ENCODE data around the gene TIGD1.

The TIGD1 gene

DNA sequence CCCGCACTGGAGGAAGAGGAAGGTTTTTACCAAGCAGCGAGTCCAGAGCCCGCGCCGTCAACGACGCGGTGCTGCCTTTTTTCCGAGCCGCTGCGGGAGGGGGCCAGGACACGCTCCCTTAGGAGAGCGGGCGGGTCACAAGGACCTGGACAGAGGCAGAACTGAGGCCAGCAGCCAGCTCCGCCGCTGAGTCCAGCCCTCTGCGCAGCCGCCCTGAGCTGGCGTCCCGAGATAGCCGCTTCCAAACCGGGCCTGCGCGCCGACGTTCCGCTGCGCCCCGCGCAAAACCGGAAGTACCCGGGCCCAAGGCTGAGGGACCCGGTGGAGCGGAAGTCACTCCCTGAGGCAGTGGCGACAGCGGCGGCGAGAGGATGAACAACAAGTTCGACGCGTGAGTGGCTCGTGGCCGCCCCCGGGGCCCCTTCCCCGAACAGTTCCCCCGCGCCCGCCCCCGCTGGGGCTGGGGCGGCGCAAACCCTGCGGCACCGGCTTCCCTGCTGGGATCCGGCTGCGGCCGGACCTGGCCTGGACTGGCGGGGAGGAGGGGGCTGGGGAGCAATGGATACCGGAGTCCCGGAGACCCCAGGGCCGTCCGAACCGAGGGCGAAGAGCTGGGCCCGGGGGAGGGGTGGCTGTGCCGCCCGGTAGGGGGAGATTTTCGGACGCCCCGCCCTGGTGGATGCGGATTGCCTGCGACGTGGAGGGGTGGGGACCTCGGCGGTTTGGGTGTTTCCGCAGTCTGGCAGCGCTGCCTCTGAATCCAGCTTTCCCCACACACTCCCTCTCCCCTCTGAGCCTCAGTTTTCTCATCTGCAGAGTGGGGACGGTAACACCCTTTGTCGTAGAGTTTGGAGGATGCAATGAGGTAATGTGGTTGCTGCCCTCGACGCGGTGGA lies at the start of gene TIGD1, which contains the start of gene EIF4E2:
TIGD1 (minus strand) TSS at position 204 of the 896 bp plus-strand sequence. CDS start 675 bp downstream, outside the sequence.
EIF4E2 (plus strand) TSS at position 336 of the 896 bp plus-strand sequence; CDS start at position 372, 36 bp downstream.
- peak; percentile 72 to 82 for DNase-seq (ENCODE audit: low read depth in 2 of 2, low spot score in 1 of 2)

DNA sequence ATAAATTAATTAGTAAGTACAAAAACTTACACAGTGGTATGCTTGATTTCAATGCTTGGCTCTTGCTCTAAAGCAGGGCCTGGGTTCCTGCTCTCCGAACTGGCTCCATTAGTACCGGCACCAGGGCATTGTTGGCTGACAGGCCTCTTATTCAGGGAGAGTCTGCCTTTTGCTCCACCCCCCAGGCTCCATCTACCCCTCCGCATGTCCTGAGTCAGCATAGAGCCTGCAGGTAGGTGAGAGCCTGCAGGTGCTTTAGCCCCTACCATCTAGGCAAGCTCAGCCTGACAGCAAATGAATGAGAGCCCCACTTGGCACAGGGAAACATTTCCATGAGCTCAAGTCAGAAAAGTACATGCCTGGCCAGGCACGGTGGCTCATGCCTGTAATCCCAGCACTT lies 47.9 kb upstream of the TIGD1 start:
- DNase-seq (ENCODE audit: low read depth in 2 of 2, low spot score in 1 of 2): no peak

DNA sequence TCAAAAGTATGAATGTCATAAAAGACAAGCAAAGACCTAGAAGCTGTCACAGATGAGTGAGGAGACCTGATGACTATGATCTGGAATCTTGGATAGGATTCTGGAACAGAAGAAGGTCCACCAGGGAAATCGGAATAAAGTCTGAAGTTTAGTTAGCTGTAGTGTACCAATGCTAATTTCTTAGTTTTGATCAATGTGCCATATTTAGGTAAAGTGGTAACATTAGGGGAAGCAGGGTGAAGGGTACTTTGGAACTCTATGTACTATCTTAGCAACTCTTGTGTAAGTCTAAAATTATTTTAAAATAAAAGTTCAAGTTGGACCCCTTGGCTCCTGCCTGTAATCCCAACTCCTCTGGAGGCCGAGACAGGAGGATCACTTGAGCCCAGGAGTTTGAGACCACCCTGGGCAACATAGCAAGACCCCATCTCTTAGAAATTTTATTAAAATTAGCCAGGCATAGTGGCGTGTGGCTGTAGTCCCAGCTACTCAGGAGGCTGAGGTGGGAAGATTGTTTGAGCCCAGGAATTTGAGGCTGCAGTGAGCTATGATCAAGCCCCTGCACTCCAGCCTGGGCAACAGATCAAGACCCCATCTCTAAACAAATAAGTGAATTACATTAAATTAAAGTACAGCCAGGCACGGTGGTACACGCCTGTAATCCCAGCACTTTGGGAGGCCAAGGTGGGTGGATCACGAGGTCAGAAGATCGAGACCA lies 47.2 kb upstream of the TIGD1 start:
- no peak for DNase-seq (ENCODE audit: low read depth in 2 of 2, low spot score in 1 of 2)

DNA sequence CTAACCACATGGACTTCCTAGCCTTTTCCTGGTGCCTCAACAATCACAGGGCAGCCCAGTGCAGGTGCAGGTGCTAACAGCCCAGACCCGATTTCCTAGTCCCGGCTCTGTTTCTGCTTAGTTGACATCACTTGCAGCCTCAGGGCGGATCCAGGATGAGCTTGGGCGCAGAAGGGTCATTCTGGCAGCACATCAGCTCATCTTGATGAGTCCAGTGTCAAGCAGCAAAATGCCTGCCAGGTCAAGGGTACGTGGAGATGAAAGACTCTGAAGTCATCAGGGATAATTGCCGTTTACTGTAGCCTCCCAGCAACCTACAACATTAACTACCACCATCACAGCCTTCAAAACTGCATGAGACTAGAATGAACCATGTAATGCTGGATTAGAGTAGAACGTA lies 43.6 kb upstream of the TIGD1 start:
- no peak for DNase-seq (ENCODE audit: low read depth in 2 of 2, low spot score in 1 of 2)

DNA sequence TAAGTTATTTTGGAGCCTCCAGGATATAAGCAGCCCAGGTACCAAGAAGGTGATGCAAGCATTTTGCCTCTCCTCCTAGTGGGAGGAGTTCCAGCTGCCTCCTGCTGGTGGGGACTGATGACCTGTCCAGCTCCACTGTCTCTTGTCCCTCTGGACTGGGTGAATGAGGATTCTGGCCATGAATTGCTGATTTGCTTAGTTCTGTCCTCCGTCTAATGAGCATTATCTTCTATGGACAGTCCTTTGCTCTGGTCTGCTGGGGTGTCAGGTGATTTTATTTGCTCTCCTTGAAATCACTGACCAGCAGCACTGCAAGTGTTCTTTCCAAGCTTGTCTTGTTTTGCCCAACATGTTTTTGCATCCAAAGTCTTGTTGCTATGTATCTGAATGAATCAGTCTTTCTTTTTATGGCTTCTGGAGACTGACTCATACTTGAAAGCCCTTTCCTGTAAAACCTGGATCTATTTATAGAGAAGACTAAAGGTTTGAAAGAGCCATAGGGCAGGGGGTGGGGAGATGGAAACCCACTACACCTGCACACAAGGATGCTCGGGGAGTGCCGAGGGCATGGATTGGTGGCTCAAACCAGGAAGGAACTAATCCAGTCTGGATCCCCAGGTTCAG lies 42.5 kb upstream of the TIGD1 start:
- no peak for DNase-seq (ENCODE audit: low read depth in 2 of 2, low spot score in 1 of 2)

DNA sequence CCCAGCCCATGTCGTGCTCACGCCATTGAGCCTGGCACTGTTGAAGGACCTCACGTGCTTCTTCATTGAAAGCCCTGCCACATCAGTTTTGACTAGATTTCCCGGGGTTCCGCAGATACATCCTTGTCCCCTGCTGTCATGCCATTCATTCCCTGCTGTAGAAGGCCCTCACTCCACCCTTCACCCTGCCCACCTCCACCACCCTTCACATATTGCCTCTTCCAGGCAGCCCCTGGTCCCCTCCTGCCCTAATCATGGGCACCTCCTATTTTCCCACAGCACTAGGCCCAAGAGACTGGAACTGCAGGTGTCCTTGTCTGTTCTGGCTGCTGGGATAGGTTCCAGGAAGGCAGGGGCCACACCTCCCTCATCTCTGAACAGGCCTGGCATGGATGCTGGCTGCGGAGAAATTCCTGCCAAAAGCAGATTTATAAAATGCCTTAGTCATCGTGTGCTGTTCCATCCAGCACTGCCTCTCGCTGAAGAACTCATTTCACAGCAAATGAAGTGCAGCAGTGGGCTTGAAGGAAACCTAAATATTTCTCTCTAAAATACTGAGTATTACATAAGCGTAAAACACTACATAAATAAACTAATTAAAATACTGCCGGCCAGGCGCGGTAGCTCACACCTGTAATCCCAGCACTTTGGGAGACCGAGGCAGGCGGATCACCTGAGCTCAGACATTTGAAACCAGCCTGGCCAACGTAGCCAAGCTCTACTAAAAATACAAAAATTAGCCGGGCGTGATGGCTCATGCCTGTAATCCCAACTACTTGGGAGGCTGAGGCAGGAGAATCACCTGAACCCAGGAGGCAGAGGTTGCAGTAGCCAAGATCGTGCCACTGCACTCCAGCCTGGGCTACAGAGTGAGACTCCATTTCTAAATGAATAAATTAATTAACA lies 38.6 kb upstream of the TIGD1 start:
- DNase-seq (ENCODE audit: low read depth in 2 of 2, low spot score in 1 of 2): no peak

DNA sequence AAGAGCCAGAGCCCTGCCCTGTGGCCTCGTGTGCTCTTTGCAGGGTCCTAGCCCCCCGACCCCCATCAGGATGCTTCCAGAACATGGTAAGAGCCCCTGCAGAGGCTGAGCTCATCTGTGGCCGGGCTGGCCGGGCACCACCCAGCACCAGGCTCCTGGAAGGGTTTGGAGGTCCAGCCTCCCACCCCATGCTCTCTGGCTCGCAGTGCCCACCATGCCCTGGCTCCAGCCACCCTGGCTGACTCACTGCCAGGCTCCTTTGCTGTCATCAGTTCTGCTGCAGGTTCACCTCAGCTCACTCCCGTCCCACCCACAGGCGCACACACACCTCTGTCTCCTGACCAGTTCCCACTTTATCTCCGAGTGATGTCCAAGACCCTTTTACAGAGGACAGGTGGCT lies 37.7 kb upstream of the TIGD1 start:
- DNase-seq (ENCODE audit: low read depth in 2 of 2, low spot score in 1 of 2): no peak

DNA sequence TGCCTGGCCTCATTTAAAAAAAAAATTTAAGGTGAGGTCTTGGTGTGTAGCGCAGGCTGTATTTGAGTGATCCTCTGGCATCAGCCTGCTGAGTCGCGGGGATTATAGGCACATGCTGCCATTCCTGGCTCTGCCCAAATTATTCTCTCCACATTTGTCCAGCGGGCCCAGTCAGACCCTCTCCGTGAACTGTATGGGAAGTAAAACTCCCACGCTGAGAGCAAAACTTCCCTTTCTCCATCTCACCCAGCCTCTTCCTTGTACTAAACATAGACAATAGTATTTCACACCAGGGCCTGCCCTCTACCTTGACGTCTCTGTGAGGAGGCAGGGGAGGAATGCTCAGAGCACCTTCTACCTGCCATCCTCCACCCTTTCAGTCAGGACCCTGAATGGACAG lies 37.2 kb upstream of the TIGD1 start:
- DNase-seq (ENCODE audit: low read depth in 2 of 2, low spot score in 1 of 2): no peak

DNA sequence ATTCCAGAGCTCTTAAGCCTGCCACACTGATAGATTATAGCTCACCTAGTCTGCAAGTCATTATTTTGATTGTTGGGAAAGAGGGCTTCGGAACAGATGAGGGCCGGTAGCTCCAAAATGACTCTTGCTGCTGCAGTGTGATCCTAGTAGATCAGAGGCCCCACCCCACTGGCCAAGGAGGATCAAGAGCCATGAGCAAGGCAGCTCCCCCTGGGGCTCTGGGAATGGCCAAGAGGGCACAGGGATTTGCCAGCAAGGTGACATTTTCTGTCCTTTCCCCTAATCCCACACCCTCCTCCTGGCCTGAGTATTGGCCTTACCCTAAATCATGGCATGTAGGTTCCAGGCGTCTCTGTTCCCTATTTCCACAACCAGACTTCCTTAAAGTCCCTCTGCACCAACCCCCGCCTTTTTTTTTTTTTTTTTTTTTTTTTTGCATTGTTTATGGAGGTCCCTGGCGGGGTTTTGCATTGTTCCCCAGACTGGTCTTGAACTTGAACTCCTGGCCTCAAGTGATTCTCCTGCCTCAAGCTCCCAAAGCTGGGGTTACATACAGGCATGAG lies 36.7 kb upstream of the TIGD1 start:
- no peak for DNase-seq (ENCODE audit: low read depth in 2 of 2, low spot score in 1 of 2)

DNA sequence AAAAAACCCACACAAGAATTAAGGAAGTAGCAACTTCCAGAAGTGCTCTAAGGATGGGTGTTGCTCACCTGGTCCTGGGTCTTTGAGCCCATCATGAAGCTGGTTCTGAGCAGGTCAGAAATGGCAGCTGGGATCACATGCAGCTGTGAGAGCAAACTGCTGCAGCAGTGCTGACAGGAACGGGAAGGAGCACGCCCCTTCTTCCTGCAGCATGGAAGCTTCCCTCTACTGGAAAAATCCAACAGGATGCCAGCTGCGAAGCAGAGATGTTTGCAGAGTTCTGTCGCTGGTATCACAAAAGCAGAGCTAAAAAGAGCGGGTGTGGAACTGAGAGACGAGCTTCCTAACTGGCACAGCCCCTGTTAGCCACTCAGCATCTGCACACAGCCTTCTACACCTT lies 33.9 kb upstream of the TIGD1 start:
- DNase-seq (ENCODE audit: low read depth in 2 of 2, low spot score in 1 of 2): no peak

DNA sequence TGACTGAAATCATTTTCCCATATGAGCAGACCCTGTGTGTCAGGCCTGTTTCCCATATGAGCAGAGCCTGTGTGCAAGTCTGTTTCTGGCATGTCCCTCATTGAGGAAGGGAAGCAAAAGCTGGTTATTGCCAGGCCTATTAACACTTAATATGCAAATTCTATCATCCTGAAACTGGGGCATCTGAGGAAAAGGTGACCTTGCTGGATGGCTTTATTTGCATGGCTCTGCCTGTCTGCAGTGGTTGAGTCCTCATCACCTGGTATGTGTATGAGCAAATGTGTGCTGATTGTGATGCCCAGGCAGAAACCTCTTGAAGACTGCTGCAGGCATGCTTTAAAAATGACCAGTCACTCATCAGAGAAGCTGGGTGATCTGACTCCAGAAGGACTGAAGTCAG lies 31.4 kb upstream of the TIGD1 start:
- DNase-seq (ENCODE audit: low read depth in 2 of 2, low spot score in 1 of 2): no peak

DNA sequence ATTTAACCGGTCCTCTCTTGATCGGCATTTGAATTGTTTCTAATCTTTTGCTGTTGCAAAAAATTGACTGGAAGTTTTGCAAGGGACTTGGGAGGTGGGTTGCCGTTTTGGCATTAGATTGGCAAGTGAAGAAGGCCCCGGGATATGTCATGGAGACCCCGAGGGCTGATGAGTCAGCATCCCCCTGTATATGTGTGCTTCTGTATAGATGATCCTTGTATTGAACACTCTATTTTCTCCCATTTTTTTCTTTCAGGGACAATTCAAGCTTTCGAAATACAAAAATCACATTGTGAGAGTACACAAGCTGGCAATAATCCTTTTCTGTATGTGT lies 30.3 kb upstream of the TIGD1 start:
- DNase-seq (ENCODE audit: low read depth in 2 of 2, low spot score in 1 of 2): no peak

DNA sequence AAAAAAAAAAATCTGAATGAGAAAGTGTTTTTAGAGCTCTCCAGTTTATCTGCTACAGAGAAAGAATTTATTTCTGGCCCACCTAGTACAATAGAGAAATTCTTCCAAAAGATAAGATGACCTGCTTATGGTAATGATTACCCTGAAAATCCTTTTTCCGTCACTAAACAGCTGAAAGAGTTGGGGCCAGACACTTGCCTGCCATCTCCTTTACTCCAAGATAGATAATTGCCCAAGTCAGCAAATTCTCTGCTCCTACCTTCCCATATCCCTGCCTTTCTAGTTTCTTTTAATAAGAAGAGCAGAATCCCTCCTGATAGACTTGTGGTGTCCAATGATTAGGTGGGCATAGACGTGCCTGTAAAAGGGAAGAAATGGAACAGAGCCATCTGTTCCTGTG lies 28.3 kb upstream of the TIGD1 start:
- no peak for DNase-seq (ENCODE audit: low read depth in 2 of 2, low spot score in 1 of 2)

DNA sequence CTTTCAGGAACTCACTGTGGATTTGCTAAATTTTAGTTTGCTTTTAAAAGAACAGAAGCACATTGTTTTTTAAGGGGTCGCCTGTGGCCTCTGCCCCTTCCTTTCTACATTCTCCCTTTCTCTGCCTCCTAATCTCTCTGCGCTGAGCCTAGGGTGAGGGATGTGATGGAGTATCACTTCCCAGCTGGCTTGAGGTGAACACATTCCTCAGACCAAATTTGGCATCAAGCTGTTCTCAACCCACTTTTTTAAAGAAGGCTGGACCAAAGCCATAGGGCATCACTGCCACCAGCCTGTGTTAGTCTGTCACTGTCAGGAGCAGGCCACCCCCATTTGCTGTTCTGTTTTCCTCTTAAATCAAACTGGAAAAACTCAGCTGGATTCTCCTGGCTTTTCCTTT lies 27.5 kb upstream of the TIGD1 start:
- no peak for DNase-seq (ENCODE audit: low read depth in 2 of 2, low spot score in 1 of 2)

DNA sequence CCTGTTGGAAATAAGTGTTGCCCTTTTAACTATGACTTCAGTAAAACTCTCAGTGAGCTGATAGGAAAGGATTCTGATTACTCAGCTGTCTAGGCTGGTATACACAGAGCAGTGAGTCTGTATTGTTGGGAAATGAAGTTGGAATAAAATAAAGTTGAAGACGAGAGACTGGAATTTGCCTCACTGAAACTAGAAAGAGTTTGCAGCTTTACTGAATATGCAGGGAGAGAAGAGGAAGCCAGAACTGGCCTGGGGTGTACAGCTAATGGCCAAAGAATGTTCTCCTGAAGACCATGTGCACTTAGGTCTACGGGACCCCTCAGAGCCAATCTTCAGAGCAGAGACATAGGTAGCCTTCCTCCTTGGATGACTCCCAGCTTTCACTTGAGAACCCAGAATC lies 26.6 kb upstream of the TIGD1 start:
- DNase-seq (ENCODE audit: low read depth in 2 of 2, low spot score in 1 of 2): no peak

DNA sequence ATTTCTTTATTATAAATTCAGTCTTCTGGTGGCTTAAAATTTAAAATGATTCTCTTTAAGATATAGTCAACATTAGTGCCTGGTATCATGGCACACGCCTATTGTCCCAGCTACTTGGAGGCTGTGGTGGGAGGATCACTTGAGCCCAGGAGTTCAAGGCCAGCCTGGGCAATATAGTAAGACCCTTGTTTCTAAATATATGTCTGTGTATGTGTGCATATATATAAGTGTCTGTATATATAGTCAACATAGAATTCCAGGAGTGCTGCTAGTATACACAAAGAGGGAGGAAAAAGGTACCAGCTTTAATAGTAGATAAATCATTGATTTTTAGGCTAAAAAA lies 25.0 kb upstream of the TIGD1 start:
- no peak for DNase-seq (ENCODE audit: low read depth in 2 of 2, low spot score in 1 of 2)

DNA sequence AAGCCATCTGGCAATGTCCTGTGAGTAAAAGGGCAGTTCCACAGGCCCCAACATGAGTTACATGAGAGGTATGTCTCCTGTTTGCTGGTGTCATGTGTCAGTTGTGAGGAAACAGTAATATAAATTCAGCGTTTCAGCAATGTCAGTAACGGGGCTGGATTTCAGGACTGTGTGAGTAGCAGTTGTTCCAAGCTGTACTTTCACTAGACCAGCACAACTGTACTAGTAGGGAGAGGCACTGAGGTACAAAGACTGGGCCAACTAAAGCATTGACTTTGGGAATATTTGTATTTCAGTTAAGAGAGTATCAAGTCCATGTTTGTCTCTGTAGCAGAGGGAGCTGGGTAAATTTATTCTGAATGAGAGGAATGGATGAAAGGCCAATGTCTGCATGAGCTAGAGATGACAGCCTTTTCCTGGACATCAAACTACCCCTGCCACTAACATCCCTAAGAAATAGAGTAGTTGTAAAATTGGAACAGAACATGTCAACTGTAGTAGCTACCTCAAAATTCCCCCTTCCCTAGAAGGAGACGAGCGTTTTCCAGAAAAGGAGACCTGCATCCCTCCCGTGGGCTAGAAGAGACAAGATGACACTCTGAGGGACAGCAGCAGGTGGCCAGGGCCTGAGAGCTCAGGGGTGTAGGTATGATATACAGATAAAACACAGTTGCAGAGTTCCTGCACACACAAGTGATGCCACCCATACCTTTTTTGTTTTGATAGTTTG lies 24.5 kb upstream of the TIGD1 start:
- no peak for DNase-seq (ENCODE audit: low read depth in 2 of 2, low spot score in 1 of 2)

DNA sequence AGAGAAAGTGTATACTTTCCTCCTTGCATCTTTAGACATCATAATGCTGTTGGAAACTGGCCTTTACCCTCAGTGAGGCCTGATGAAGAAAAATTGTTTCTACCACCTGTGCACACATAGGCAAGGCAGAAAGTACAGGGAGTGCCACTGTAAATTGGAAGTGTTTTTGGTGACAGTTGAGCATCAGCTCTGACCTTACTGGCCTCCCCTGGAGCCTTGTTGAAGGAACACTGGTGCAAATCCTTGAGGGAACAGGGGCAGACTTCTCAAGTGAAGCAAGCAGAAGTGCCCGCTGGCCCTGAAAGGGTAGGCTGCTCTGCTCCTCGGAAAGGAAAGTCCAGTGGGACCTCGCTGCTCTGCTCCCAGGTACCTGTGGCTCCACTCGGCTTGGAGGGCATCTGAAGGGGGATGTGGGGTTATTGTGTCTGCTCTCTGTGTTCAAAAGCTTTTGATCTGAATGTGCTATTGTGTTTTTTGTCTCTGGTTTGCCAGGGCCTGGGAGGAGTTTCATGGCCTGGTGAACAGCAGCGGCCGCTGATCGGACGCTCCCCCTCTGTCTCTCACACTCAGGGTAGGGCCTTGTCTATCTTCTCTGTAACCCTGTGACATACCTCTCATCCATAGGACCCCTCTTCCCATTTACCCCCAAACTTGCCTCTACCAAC lies 23.5 kb upstream of the TIGD1 start:
- DNase-seq (ENCODE audit: low read depth in 2 of 2, low spot score in 1 of 2): no peak

DNA sequence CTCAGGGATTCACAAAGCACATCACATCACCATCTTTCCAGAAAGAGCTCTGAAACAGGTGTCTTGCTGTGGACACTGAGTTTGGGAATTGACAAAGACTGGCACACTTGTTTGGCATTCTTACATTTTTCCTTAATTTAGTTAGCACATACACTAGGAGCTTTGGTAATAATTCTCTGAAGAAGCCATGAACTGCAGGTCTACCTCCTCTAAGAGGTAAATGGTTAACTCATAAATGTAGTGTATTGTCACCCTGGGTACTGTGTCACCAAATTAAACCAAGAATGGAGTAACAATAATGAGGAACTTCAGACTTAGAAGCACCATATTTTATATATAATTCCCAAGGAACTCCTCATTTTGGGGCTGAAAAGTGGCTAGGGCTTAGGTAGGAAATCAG lies 22.7 kb upstream of the TIGD1 start:
- DNase-seq (ENCODE audit: low read depth in 2 of 2, low spot score in 1 of 2): no peak

DNA sequence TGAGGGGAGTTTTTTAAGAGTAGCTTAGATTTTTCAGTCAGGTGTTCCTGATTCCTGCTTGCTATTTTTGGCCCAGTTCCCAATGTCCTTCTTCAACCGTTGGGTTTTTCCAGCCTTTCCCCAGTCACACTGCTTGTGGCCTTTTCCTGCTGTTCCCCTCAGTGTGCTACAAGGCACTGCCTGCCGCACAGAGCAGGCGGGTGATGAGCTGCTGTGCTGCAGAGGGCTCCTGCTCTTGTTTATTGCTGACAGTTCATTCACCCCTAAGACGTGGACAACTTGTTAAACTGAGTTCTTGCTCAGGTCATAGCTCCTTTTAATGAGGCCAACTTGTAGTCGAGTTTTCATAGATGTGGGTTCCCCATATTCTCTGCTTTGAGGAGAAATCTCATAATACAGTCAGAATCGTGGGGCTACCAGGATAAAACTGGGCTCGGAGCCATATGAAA lies 20.7 kb upstream of the TIGD1 start:
- no peak for DNase-seq (ENCODE audit: low read depth in 2 of 2, low spot score in 1 of 2)

Measured in stimulated activated CD8-positive, alpha-beta memory T cell treated with anti-CD3 and anti-CD28 coated beads, Interleukin-4, amount 100 ng/mL, for 1 hour (primary cell).